Endothelial cell (in vitro differentiated cells): ENCODE measurements around the gene CYCS. TPM values are rescaled to one million over a fixed set of nuclear protein-coding genes. Genes with fewer than 3 reads are reported as not detected.
"Not testable (repeated sequence)": the region's sequence is repeated elsewhere in the genome, so short reads cannot be mapped to it uniquely, and the experiment has no call there.

Source experiments
- DNase-seq: peaks from one replicate; pipeline ENCODE4 v3.0.0; 2021; ENCODE audit warnings: low spot score
- H3K27ac Mint-ChIP-seq: one replicate; pipeline ENCODE4 v1.8.0; 2021; ENCODE audit warnings: mixed read lengths, inconsistent platforms; ENCODE audit not compliant: unreplicated experiment
- H3K27me3 Mint-ChIP-seq: one replicate; pipeline ENCODE4 v1.8.0; 2021; ENCODE audit warnings: mild to moderate bottlenecking, moderate library complexity, mixed read lengths, inconsistent platforms; ENCODE audit not compliant: unreplicated experiment
- H3K36me3 Mint-ChIP-seq: one replicate; pipeline ENCODE4 v1.8.0; 2021; ENCODE audit warnings: mild to moderate bottlenecking, low read depth, mixed read lengths, inconsistent platforms; ENCODE audit not compliant: unreplicated experiment
- H3K4me1 Mint-ChIP-seq: one replicate; pipeline ENCODE4 v1.8.0; 2021; ENCODE audit warnings: mild to moderate bottlenecking, mixed read lengths, inconsistent platforms; ENCODE audit not compliant: unreplicated experiment
- H3K4me3 Mint-ChIP-seq: one replicate; pipeline ENCODE4 v1.8.0; 2021; ENCODE audit warnings: mild to moderate bottlenecking, mixed read lengths, inconsistent platforms; ENCODE audit not compliant: unreplicated experiment
- H3K9me3 Mint-ChIP-seq: one replicate; pipeline ENCODE4 v1.8.0; 2021; ENCODE audit warnings: mixed read lengths, inconsistent platforms; ENCODE audit not compliant: unreplicated experiment
- CTCF ChIP-seq: fragments of 200-600 bp; sonication (generic); IDR thresholded peaks from one replicate; pipeline ENCODE4 v1.5.0; 2021; ENCODE audit warnings: antibody characterized with exemption; ENCODE audit not compliant: unreplicated experiment
- total RNA-seq: library from RNA; stranded (reverse); fragmentation: NEBNext Ultra II Directional; extraction: Animal tissue kit (Norgen Biotek cat#: 25700); gene quantifications from one replicate; pipeline ENCODE4 v1.2.1, GENCODE V29; 2021; ENCODE audit not compliant: unreplicated experiment

CYCS gene
- total RNA-seq, 1 donor from 2014 or later: 54.9 TPM

GRCh38 chr7:25087855-25088254, 37.2 kb downstream of the CYCS start:
- no peak for DNase-seq
- Mint-ChIP-seq H3K4me1 (no peaks in the 10 kb centered on the region), H3K27me3 (no peaks in the 10 kb centered on the region), H3K9me3 (no peaks in the 10 kb centered on the region), H3K27ac (no peak overlapping the region), H3K36me3 (no peaks in the 10 kb centered on the region), H3K4me3 (no peak overlapping the region)
- no peak for TF ChIP-seq CTCF

DNA sequence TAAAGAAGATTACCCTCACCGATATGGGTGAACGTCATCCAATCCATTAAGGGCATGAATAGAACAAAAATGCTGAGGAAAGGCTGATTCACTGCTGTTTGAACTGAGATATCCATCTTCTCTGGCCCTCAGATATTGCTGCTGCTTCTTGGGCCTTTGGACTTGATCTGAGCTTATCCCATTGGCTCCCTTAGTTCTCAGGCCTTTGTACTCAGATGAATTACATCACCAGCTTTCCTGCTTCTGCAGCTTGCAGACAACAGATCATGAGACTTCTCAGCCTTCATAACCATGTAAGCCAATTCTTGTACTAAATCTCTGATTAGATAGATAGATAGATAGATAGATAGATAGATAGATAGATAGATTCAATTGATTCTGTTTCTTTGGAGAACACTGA, 40.2 kb downstream of the CYCS start:
- no peak for TF ChIP-seq CTCF
- no peak for DNase-seq
- Mint-ChIP-seq H3K27ac (no peak overlapping the region), H3K36me3 (no peaks in the 10 kb centered on the region), H3K4me1 (no peaks in the 10 kb centered on the region), H3K27me3 (no peaks in the 10 kb centered on the region), H3K9me3 (no peaks in the 10 kb centered on the region), H3K4me3 (no peak overlapping the region)

GRCh38 chr7:25083201-25083600, 41.9 kb downstream of the CYCS start:
- no peak for TF ChIP-seq CTCF
- H3K4me3 Mint-ChIP-seq: no peak overlapping the region
- no peaks in the 10 kb centered on the region for H3K4me1 Mint-ChIP-seq
- no peak for DNase-seq
- H3K9me3 Mint-ChIP-seq: no peaks in the 10 kb centered on the region
- H3K27ac Mint-ChIP-seq: no peak overlapping the region
- no peaks in the 10 kb centered on the region for H3K27me3 Mint-ChIP-seq
- no peaks in the 10 kb centered on the region for H3K36me3 Mint-ChIP-seq

DNA sequence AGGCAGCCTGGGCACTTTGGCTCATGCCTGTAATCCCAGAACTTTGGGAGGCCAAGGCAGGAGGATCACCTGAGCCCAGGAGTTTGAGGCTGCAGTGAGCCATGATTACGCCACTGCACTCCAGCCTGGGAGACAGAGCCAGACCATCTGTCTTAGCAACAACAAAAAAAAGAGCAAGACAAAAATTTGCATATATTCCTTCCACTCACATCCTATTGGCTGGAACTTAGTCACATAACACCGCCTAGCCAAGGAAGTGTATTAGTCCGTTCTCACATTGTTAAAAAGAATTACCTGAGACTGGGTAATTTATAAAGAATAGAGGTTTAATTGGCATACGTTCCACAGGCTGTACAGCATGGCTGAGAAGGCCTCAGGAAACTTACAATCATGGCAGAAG, 43.0 kb downstream of the CYCS start:
- H3K36me3 Mint-ChIP-seq, H3K4me3 Mint-ChIP-seq, H3K27ac Mint-ChIP-seq: not testable (repeated sequence)

GRCh38 chr7:25077096-25077495, 48.0 kb downstream of the CYCS start:
- Mint-ChIP-seq H3K27me3 (no peaks in the 10 kb centered on the region), H3K36me3 (no peaks in the 10 kb centered on the region), H3K9me3 (no peaks in the 10 kb centered on the region), H3K4me1 (no peaks in the 10 kb centered on the region), H3K27ac (no peak overlapping the region), H3K4me3 (no peak overlapping the region)
- DNase-seq: no peak
- TF ChIP-seq CTCF: no peak

More for the DNA sequence above, 43.0 kb downstream of the CYCS start:
- H3K27me3 Mint-ChIP-seq, DNase-seq, H3K4me1 Mint-ChIP-seq, H3K9me3 Mint-ChIP-seq: not testable (repeated sequence)

DNA sequence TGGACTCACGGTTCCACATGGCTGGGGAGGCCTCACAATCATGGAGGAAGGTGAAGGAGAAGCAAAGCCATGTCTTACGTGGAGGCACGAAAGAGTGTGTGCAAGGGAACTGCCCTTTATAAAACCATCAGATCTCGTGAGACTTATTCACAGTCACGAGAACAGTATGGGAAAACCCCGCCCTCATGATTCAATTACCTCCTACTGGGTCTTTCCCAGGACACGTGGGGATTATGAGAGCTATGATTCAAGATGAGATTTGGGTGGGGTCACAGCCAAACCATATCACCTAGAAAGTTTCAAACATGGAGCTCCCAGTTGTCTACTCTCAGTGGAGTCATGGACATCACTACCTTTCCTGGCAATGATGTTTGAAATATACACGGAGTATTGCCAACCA, 49.6 kb downstream of the CYCS start:
- no peaks in the 10 kb centered on the region for H3K36me3 Mint-ChIP-seq
- H3K9me3 Mint-ChIP-seq: no peaks in the 10 kb centered on the region
- no peak overlapping the region for H3K4me3 Mint-ChIP-seq

More for the DNA sequence above, 49.6 kb downstream of the CYCS start:
- Mint-ChIP-seq H3K27me3 (no peaks in the 10 kb centered on the region), H3K27ac (no peak overlapping the region), H3K4me1 (no peaks in the 10 kb centered on the region)
- TF ChIP-seq CTCF: no peak
- DNase-seq: no peak
